Activated T-cell treated with anti-CD3 and anti-CD28 coated beads for 4 hours (primary cell): ENCODE results near the gene TMEM150B.
A peak's percentile ranks its signal among the peaks of the same experiment; 100 is the strongest.

Experiments used
- DNase-seq: peaks from one replicate; pipeline ENCODE4 v3.0.0-alpha.2; 2020

The TMEM150B gene

GRCh38 chr19:55354698-55355212, 29.6 kb upstream of the TMEM150B start, which contains the start of gene COX6B2:
COX6B2 (minus strand) TSS chr19:55354719; CDS start chr19:55354521, 198 bp downstream.
- DNase-seq = no peak

- DNase-seq = peak; percentile 54
These were observed 28.9 kb upstream of the TMEM150B start for GRCh38 chr19:55353803-55354697.

GRCh38 chr19:55353356-55353802, 28.2 kb upstream of the TMEM150B start:
- DNase-seq = no peak

GRCh38 chr19:55352549-55353145, 27.5 kb upstream of the TMEM150B start:
- DNase-seq = no peak

- no peak for DNase-seq
These were observed 26.9 kb upstream of the TMEM150B start for GRCh38 chr19:55352040-55352439.

- DNase-seq = no peak
These were observed 25.6 kb upstream of the TMEM150B start for GRCh38 chr19:55350620-55351315.

GRCh38 chr19:55348317-55349034, 23.3 kb upstream of the TMEM150B start:
- no peak for DNase-seq

- no peak for DNase-seq
These were observed 22.4 kb upstream of the TMEM150B start for GRCh38 chr19:55347442-55348009.

GRCh38 chr19:55346725-55347441, 21.7 kb upstream of the TMEM150B start:
- no peak for DNase-seq

- DNase-seq = no peak
These were observed 20.9 kb upstream of the TMEM150B start for GRCh38 chr19:55345818-55346724.

- no peak for DNase-seq
These were observed 20.1 kb upstream of the TMEM150B start for GRCh38 chr19:55345101-55345817.

- no peak for DNase-seq
These were observed 19.3 kb upstream of the TMEM150B start for GRCh38 chr19:55344444-55344843.

GRCh38 chr19:55341595-55342531, 16.7 kb upstream of the TMEM150B start:
- DNase-seq = no peak

GRCh38 chr19:55341171-55341588, 16.0 kb upstream of the TMEM150B start:
- peak; percentile 44 for DNase-seq

GRCh38 chr19:55340784-55341147, 15.6 kb upstream of the TMEM150B start:
- DNase-seq = no peak

GRCh38 chr19:55339889-55340783, 15.0 kb upstream of the TMEM150B start:
- DNase-seq = no peak

GRCh38 chr19:55339105-55339888, 14.2 kb upstream of the TMEM150B start, which contains the start of gene KMT5C:
KMT5C (plus strand) TSS chr19:55339876; CDS start chr19:55341937, 2,061 bp downstream.
- peak; percentile 100 for DNase-seq
